ENCODE results near the gene SPATA45. TPM values are rescaled to one million over a fixed set of nuclear protein-coding genes. Genes with fewer than 3 reads are reported as not detected.

The SPATA45 gene
- total RNA-seq, result under 1 TPM in 1 of 2 donors, not detected in 1; 0.78 TPM
- polyA plus RNA-seq, result not detected
- long read RNA-seq, donor 1, partial matches to known transcripts, result 0 of 1 reads
- long read RNA-seq, donor 1, other reads (novel, unspliced or antisense), result 1 of 1 reads
- long read RNA-seq, donor 2, result 0 reads

- peaks cover 2% of the 10 kb centered on the region for H3K9me3 ChIP-seq (ENCODE audit: control insufficient read depth, low read length)
- intact Hi-C loops (cut with DNase I), result no loop called here
- ATAC-seq (ENCODE audit: low FRiP score) (no peak), DNase-seq (no peak)
- H3K27me3 ChIP-seq (ENCODE audit: control insufficient read depth in 1 of 2, insufficient read depth in 2 of 2, low read length in 1 of 2), result no peaks in the 10 kb centered on the region
- 96% methylated on average over 4 of the region's 4 CpGs for whole genome bisulfite sequencing, 2 donors
- no peaks in the 10 kb centered on the region for H3K36me3 ChIP-seq (ENCODE audit: control insufficient read depth in 1 of 2, insufficient read depth in 2 of 2, low read length in 1 of 2)
- no peak within 1 kb of the TSS for H3K27ac ChIP-seq (ENCODE audit: low read depth in 1 of 2, low read length in 2 of 2)
- no peaks in the 10 kb centered on the region for H3K4me1 ChIP-seq (ENCODE audit: control insufficient read depth in 1 of 2, insufficient read depth in 2 of 2, low read length in 2 of 2)
- no peak within 1 kb of the TSS for H3K4me3 ChIP-seq (ENCODE audit: low read length in 2 of 2)
Measured at GRCh38 chr1:212847549-212847948, at the start of gene SPATA45. Gene SPATA45, minus strand, starts transcription at chr1:212847649. Its CDS starts 11,500 bp downstream, at chr1:212836149.

- 92 to 98% methylated on average over 1 of the region's 1 CpG for WGBS, 2 donors
- no peaks in the 10 kb centered on the region for H3K27me3 ChIP-seq (ENCODE audit: control insufficient read depth in 1 of 2, insufficient read depth in 2 of 2, low read length in 1 of 2)
- intact Hi-C loops (cut with DNase I), result no loop called here
Measured at GRCh38 chr1:212892108-212892507, 44.7 kb upstream of the SPATA45 start.

GRCh38 chr1:212884592-212884991 lies 37.1 kb upstream of the SPATA45 start:
- Histone ChIP-seq H3K4me1 (ENCODE audit: control insufficient read depth in 1 of 2, insufficient read depth in 2 of 2, low read length in 2 of 2) (no peaks in the 10 kb centered on the region), H3K27ac (ENCODE audit: low read depth in 1 of 2, low read length in 2 of 2) (no peak overlapping the region), H3K27me3 (ENCODE audit: control insufficient read depth in 1 of 2, insufficient read depth in 2 of 2, low read length in 1 of 2) (no peaks in the 10 kb centered on the region), H3K4me3 (ENCODE audit: low read length in 2 of 2) (no peak overlapping the region), H3K9me3 (ENCODE audit: control insufficient read depth, low read length) (no peaks in the 10 kb centered on the region), H3K36me3 (ENCODE audit: control insufficient read depth in 1 of 2, insufficient read depth in 2 of 2, low read length in 1 of 2) (peaks cover 0 to 2% of the 10 kb centered on the region in 2 donors)
- WGBS, 2 donors, result 83 to 86% methylated on average over 4 of the region's 4 CpGs
- DNase-seq, result no peak
- intact Hi-C loops (cut with DNase I), result no loop called here
- no peak for ATAC-seq (ENCODE audit: low FRiP score)

More at GRCh38 chr1:212892108-212892507, 44.7 kb upstream of the SPATA45 start:
- H3K4me1 ChIP-seq (ENCODE audit: control insufficient read depth in 1 of 2, insufficient read depth in 2 of 2, low read length in 2 of 2), result no peaks in the 10 kb centered on the region
- H3K9me3 ChIP-seq (ENCODE audit: control insufficient read depth, low read length), result no peaks in the 10 kb centered on the region
- ATAC-seq (ENCODE audit: low FRiP score) (no peak), DNase-seq (no peak)
- H3K27ac ChIP-seq (ENCODE audit: low read depth in 1 of 2, low read length in 2 of 2), result no peak overlapping the region
- no peak overlapping the region for H3K4me3 ChIP-seq (ENCODE audit: low read length in 2 of 2)
- peaks cover 3 to 6% of the 10 kb centered on the region in 2 donors for H3K36me3 ChIP-seq (ENCODE audit: control insufficient read depth in 1 of 2, insufficient read depth in 2 of 2, low read length in 1 of 2)

- Histone ChIP-seq H3K4me3 (ENCODE audit: low read length in 2 of 2) (no peak overlapping the region), H3K27ac (ENCODE audit: low read depth in 1 of 2, low read length in 2 of 2) (no peak overlapping the region), H3K9me3 (ENCODE audit: control insufficient read depth, low read length) (no peaks in the 10 kb centered on the region), H3K4me1 (ENCODE audit: control insufficient read depth in 1 of 2, insufficient read depth in 2 of 2, low read length in 2 of 2) (no peaks in the 10 kb centered on the region), H3K27me3 (ENCODE audit: control insufficient read depth in 1 of 2, insufficient read depth in 2 of 2, low read length in 1 of 2) (no peaks in the 10 kb centered on the region), H3K36me3 (ENCODE audit: control insufficient read depth in 1 of 2, insufficient read depth in 2 of 2, low read length in 1 of 2) (no peaks in the 10 kb centered on the region)
- DNase-seq, result no peak
- intact Hi-C loops (cut with DNase I), result no loop called here
- 76 to 80% methylated on average over 6 of the region's 6 CpGs for WGBS, 2 donors
- ATAC-seq (ENCODE audit: low FRiP score), result no peak
Measured at GRCh38 chr1:212879947-212880690, 32.7 kb upstream of the SPATA45 start.

GRCh38 chr1:212878418-212878817 lies 31.0 kb upstream of the SPATA45 start:
- no peak overlapping the region for H3K4me3 ChIP-seq (ENCODE audit: low read length in 2 of 2)
- WGBS, 2 donors, result 97 to 98% methylated on average over 6 of the region's 6 CpGs
- no peak for ATAC-seq (ENCODE audit: low FRiP score)
- H3K27me3 ChIP-seq (ENCODE audit: control insufficient read depth in 1 of 2, insufficient read depth in 2 of 2, low read length in 1 of 2), result no peaks in the 10 kb centered on the region
- H3K36me3 ChIP-seq (ENCODE audit: control insufficient read depth in 1 of 2, insufficient read depth in 2 of 2, low read length in 1 of 2), result no peaks in the 10 kb centered on the region
- H3K27ac ChIP-seq (ENCODE audit: low read depth in 1 of 2, low read length in 2 of 2), result no peak overlapping the region
- no peaks in the 10 kb centered on the region for H3K4me1 ChIP-seq (ENCODE audit: control insufficient read depth in 1 of 2, insufficient read depth in 2 of 2, low read length in 2 of 2)
- no peaks in the 10 kb centered on the region for H3K9me3 ChIP-seq (ENCODE audit: control insufficient read depth, low read length)
- intact Hi-C loops (cut with DNase I), result no loop called here
- no peak for DNase-seq

GRCh38 chr1:212873518-212873917 lies 26.1 kb upstream of the SPATA45 start:
- no peak overlapping the region for H3K27ac ChIP-seq (ENCODE audit: low read depth in 1 of 2, low read length in 2 of 2)
- no peaks in the 10 kb centered on the region for H3K9me3 ChIP-seq (ENCODE audit: control insufficient read depth, low read length)
- DNase-seq, result no peak
- H3K4me1 ChIP-seq (ENCODE audit: control insufficient read depth in 1 of 2, insufficient read depth in 2 of 2, low read length in 2 of 2), result no peaks in the 10 kb centered on the region
- 68 to 73% methylated on average over 2 of the region's 2 CpGs for WGBS, 2 donors
- H3K36me3 ChIP-seq (ENCODE audit: control insufficient read depth in 1 of 2, insufficient read depth in 2 of 2, low read length in 1 of 2), result no peaks in the 10 kb centered on the region
- H3K4me3 ChIP-seq (ENCODE audit: low read length in 2 of 2), result no peak overlapping the region
- no peak for ATAC-seq (ENCODE audit: low FRiP score)
- H3K27me3 ChIP-seq (ENCODE audit: control insufficient read depth in 1 of 2, insufficient read depth in 2 of 2, low read length in 1 of 2), result no peaks in the 10 kb centered on the region
- intact Hi-C loops (cut with DNase I), result no loop called here

- intact Hi-C loops (cut with DNase I), result no loop called here
- ATAC-seq (ENCODE audit: low FRiP score) (no peak), DNase-seq (no peak)
- Histone ChIP-seq H3K27me3 (ENCODE audit: control insufficient read depth in 1 of 2, insufficient read depth in 2 of 2, low read length in 1 of 2) (no peaks in the 10 kb centered on the region), H3K27ac (ENCODE audit: low read depth in 1 of 2, low read length in 2 of 2) (no peak overlapping the region), H3K4me3 (ENCODE audit: low read length in 2 of 2) (no peak overlapping the region), H3K9me3 (ENCODE audit: control insufficient read depth, low read length) (no peaks in the 10 kb centered on the region), H3K36me3 (ENCODE audit: control insufficient read depth in 1 of 2, insufficient read depth in 2 of 2, low read length in 1 of 2) (no peaks in the 10 kb centered on the region), H3K4me1 (ENCODE audit: control insufficient read depth in 1 of 2, insufficient read depth in 2 of 2, low read length in 2 of 2) (no peaks in the 10 kb centered on the region)
- WGBS, 2 donors, result 100% methylated on average over 1 of the region's 1 CpG
Measured at GRCh38 chr1:212871976-212872375, 24.5 kb upstream of the SPATA45 start.

- Histone ChIP-seq H3K9me3 (ENCODE audit: control insufficient read depth, low read length) (no peaks in the 10 kb centered on the region), H3K27me3 (ENCODE audit: control insufficient read depth in 1 of 2, insufficient read depth in 2 of 2, low read length in 1 of 2) (no peaks in the 10 kb centered on the region), H3K27ac (ENCODE audit: low read depth in 1 of 2, low read length in 2 of 2) (no peak overlapping the region), H3K4me3 (ENCODE audit: low read length in 2 of 2) (no peak overlapping the region), H3K36me3 (ENCODE audit: control insufficient read depth in 1 of 2, insufficient read depth in 2 of 2, low read length in 1 of 2) (no peaks in the 10 kb centered on the region), H3K4me1 (ENCODE audit: control insufficient read depth in 1 of 2, insufficient read depth in 2 of 2, low read length in 2 of 2) (no peaks in the 10 kb centered on the region)
- no peak for DNase-seq
- intact Hi-C loops (cut with DNase I), result no loop called here
- 97 to 98% methylated on average over 1 of the region's 1 CpG for WGBS, 2 donors
- ATAC-seq (ENCODE audit: low FRiP score), result no peak
Measured at GRCh38 chr1:212867192-212867591, 19.7 kb upstream of the SPATA45 start.

- intact Hi-C loops (cut with DNase I), result no loop called here
- Histone ChIP-seq H3K4me1 (ENCODE audit: control insufficient read depth in 1 of 2, insufficient read depth in 2 of 2, low read length in 2 of 2) (no peaks in the 10 kb centered on the region), H3K4me3 (ENCODE audit: low read length in 2 of 2) (no peak overlapping the region), H3K27ac (ENCODE audit: low read depth in 1 of 2, low read length in 2 of 2) (no peak overlapping the region), H3K36me3 (ENCODE audit: control insufficient read depth in 1 of 2, insufficient read depth in 2 of 2, low read length in 1 of 2) (no peaks in the 10 kb centered on the region), H3K27me3 (ENCODE audit: control insufficient read depth in 1 of 2, insufficient read depth in 2 of 2, low read length in 1 of 2) (no peaks in the 10 kb centered on the region), H3K9me3 (ENCODE audit: control insufficient read depth, low read length) (no peaks in the 10 kb centered on the region)
- ATAC-seq (ENCODE audit: low FRiP score) (no peak), DNase-seq (no peak)
- 76 to 80% methylated on average over 4 of the region's 4 CpGs for WGBS, 2 donors
Measured at GRCh38 chr1:212864201-212864600, 16.8 kb upstream of the SPATA45 start.
